GM12878 (cell line): Measurements from ENCODE around the gene ALG2. TPM values are rescaled to one million over a fixed set of nuclear protein-coding genes. Genes with fewer than 3 reads are reported as not detected.

ENCODE experiments used
- BHLHE40 ChIP-seq, 2 experiments: fragments of 450-650 bp in 1 of 2; IDR thresholded peaks; 2 replicates each; pipeline ENCODE4 v1.6.1; 2011 to 2017; ENCODE audit warnings: low read depth in 2 of 2, borderline replicate concordance in 1 of 2, improper control_type of control experiment in 1 of 2, low read length in 1 of 2, mild to moderate bottlenecking in 1 of 2
- CEBPB ChIP-seq, 2 experiments: fragments of 150-350 bp in 1 of 2; IDR thresholded peaks; 2 replicates each; pipeline ENCODE4 v1.6.1; 2012 to 2014; ENCODE audit warnings: low read depth in 2 of 2, low read length in 2 of 2, borderline replicate concordance in 1 of 2, inconsistent platforms in 1 of 2
- CREM ChIP-seq: IDR thresholded peaks from 2 replicates; pipeline ENCODE4 v1.6.1; 2014; ENCODE audit warnings: antibody characterized with exemption, low read depth
- DPF2 ChIP-seq: fragments of 450-650 bp; IDR thresholded peaks from 2 replicates; pipeline ENCODE4 v1.6.1; 2017; ENCODE audit warnings: mild to moderate bottlenecking
- EP300 ChIP-seq, 2 experiments: fragments of 150-350 bp in 1 of 2; IDR thresholded peaks; 2 replicates each; pipeline ENCODE4 v1.6.1; 2011 to 2012; ENCODE audit warnings: low read depth in 2 of 2, low read length in 2 of 2, borderline replicate concordance in 1 of 2, improper control_type of control experiment in 1 of 2, inconsistent platforms in 1 of 2; ENCODE audit not compliant: control insufficient read depth in 1 of 2
- ETV6 ChIP-seq, 2 experiments: fragments of 450-650 bp in 1 of 2; IDR thresholded peaks in 1 of 2; conservative IDR thresholded peaks in 1 of 2; 2 replicates each; pipeline ENCODE4 v1.6.1; 2014; ENCODE audit warnings: antibody characterized with exemption in 1 of 2, borderline replicate concordance in 1 of 2, low read depth in 1 of 2, mild to moderate bottlenecking in 1 of 2, moderate library complexity in 1 of 2
- FOS ChIP-seq: IDR thresholded peaks from 3 replicates; pipeline ENCODE4 v1.6.1; 2011; ENCODE audit warnings: borderline replicate concordance; ENCODE audit not compliant: insufficient read length; ENCODE audit errors: extremely low read depth
- HDAC6 ChIP-seq: fragments of 200-600 bp; sonication (generic); IDR thresholded peaks from one replicate; pipeline ENCODE4 v1.8.0; 2017; ENCODE audit warnings: antibody characterized with exemption; ENCODE audit not compliant: unreplicated experiment
- NFIC ChIP-seq: IDR thresholded peaks from 2 replicates; pipeline ENCODE4 v1.6.1; 2012; ENCODE audit warnings: low read depth, mild to moderate bottlenecking, inconsistent platforms, low read length, moderate library complexity
- PAX5 ChIP-seq: IDR thresholded peaks from 2 replicates; pipeline ENCODE4 v1.6.1; 2011; ENCODE audit warnings: low read depth, low read length, borderline replicate concordance
- RB1 ChIP-seq: fragments of 450-650 bp; formaldehyde crosslinking; IDR thresholded peaks from 2 replicates; pipeline ENCODE4 v1.6.1; 2017; ENCODE audit warnings: mild to moderate bottlenecking, borderline replicate concordance
- SIX5 ChIP-seq: IDR thresholded peaks from 2 replicates; pipeline ENCODE4 v1.6.1; 2011; ENCODE audit warnings: mild to moderate bottlenecking, low read depth, low read length, moderate library complexity; ENCODE audit not compliant: severe bottlenecking
- SREBF2 ChIP-seq: IDR thresholded peaks from 2 replicates; pipeline ENCODE4 v1.6.1; 2012; ENCODE audit warnings: mild to moderate bottlenecking, low read length
- SUZ12 ChIP-seq: fragments of 200-600 bp; sonication (generic); IDR thresholded peaks from one replicate; pipeline ENCODE4 v1.6.1; 2018; ENCODE audit warnings: antibody characterized with exemption, mild to moderate bottlenecking; ENCODE audit not compliant: unreplicated experiment
- TARDBP ChIP-seq: IDR thresholded peaks from 2 replicates; pipeline ENCODE4 v1.6.1; 2016; ENCODE audit warnings: borderline replicate concordance
- TBL1XR1 ChIP-seq: IDR thresholded peaks from 2 replicates; pipeline ENCODE4 v1.6.1; 2012; ENCODE audit warnings: low read depth, low read length, improper control_type of control experiment
- WRNIP1 ChIP-seq: IDR thresholded peaks from 2 replicates; pipeline ENCODE4 v1.6.1; 2011; ENCODE audit warnings: low read depth, low read length, improper control_type of control experiment, borderline replicate concordance
- polyA plus RNA-seq, 11 experiments: library from polyadenylated mRNA; depleted of rRNA in 4 of 11; unstranded in 6 of 11; stranded (reverse) in 5 of 11; fragments of >200 nt; fragmentation: Nextera tagmentation in 4 of 11; fragmentation: Illumina TruSeq in 1 of 11; extraction: Ambion mirVana in 4 of 11; extraction: Trizol in 1 of 11; gene quantifications; 1 replicate in 1 of 11; 2 replicates in 10 of 11; pipeline versions ENCODE4 v1.2.1 to v1.2.3, GENCODE V29; 2011 to 2016; ENCODE audit warnings: inconsistent platforms in 2 of 11, missing spikeins in 2 of 11, low read depth in 1 of 11
- total RNA-seq, 4 experiments: library from RNA; depleted of rRNA in 3 of 4; stranded (reverse); fragments of >200 nt in 3 of 4; fragmentation: Illumina TruSeq in 1 of 4; extraction: Trizol in 1 of 4; gene quantifications; 2 replicates each; pipeline versions ENCODE4 v1.2.1 to v1.2.3, GENCODE V29; 2013 to 2021
- TF ChIP-seq, protein P1 (sequence below): fragments of 450-650 bp; formaldehyde crosslinking; IDR thresholded peaks from 2 replicates; pipeline ENCODE4 v1.5.0; 2022; ENCODE audit warnings: mild to moderate bottlenecking, missing genetic modification characterization
- TF ChIP-seq, protein P2 (sequence below): fragments of 450-650 bp; IDR thresholded peaks from 2 replicates; pipeline ENCODE4 v1.6.1; 2016; ENCODE audit warnings: mild to moderate bottlenecking
- TF ChIP-seq, protein P3 (sequence below): fragments of 450-650 bp; IDR thresholded peaks from 2 replicates; pipeline ENCODE4 v1.6.1; 2017; ENCODE audit warnings: mild to moderate bottlenecking, moderate library complexity

Gene ALG2
- total and polyA plus RNA-seq, 10 of the 15 experiments (the other 5 are each of a cell fraction or from before 2014, with no cell fraction given) = 8.8 to 52.5 (median 38.6) TPM

DNA sequence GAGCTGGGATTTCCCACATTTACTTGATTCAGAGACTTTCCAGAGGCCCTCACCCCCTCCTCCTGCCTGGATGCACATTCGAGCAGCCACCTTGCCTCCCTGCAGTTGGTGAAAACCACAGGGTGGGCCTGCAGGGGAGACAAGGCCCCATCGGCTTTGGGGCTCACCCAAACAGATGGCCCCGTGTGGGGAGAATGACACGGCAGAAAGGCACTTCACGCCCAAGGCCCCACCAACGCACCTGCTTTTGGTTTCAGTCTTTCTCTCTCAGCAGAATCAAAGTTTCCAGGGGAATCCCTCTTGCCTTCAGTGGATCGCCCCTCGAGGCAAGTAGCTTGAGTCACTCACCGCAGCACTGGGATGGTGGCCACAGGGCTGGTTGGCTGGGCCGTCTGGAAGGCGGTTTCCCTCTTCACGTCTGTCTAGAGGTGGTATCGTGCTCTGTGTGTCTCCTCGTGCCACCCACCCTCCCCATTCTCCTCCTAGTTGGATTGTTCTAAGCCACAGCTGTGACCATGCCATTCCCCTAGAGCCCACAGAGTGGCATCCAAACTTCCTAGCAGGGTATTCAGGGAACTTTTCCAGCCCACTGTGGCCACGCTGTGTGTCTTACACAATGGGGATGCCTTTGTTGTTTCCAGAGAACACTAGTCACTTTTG lies 32.2 kb upstream of the ALG2 start (continued):
- TF ChIP-seq CEBPB (IDR thresholded peaks at IDR 0.05; ENCODE audit: borderline replicate concordance in 1 of 2, low read depth in 2 of 2, low read length in 2 of 2) (peak in 1 of 2 experiments; percentile 33; a peak in 2 of 4 replicates), WRNIP1 (no peak), EP300 (IDR thresholded peaks at IDR 0.05; ENCODE audit: borderline replicate concordance in 1 of 2, control insufficient read depth in 1 of 2, low read depth in 2 of 2, low read length in 2 of 2) (peak; percentile 75 to 89; a peak in 3 of 4 replicates), PAX5 (peak; percentile 92), BHLHE40 (IDR thresholded peaks at IDR 0.05; ENCODE audit: borderline replicate concordance in 1 of 2, low read depth in 2 of 2, low read length in 1 of 2) (peak; percentile 82 to 88), RB1 (no peak), FOS (no peak), TARDBP (no peak; the same call in 1 of the 2 replicates), CREM (peak; percentile 92), SIX5 (no peak), HDAC6 (no peak), NFIC (peak; percentile 94), ETV6 (conservative IDR thresholded peaks at IDR 0.05 in 1 of 2, IDR thresholded peaks at IDR 0.05 in 1 of 2; ENCODE audit: borderline replicate concordance in 1 of 2, low read depth in 1 of 2) (peak in 1 of 2 experiments; percentile 74; a peak in 1 of 4 replicates), SUZ12 (no peak), DPF2 (peak; percentile 93), SREBF2 (no peak), TBL1XR1 (peak; percentile 94)
- TF ChIP-seq, protein P1, sequence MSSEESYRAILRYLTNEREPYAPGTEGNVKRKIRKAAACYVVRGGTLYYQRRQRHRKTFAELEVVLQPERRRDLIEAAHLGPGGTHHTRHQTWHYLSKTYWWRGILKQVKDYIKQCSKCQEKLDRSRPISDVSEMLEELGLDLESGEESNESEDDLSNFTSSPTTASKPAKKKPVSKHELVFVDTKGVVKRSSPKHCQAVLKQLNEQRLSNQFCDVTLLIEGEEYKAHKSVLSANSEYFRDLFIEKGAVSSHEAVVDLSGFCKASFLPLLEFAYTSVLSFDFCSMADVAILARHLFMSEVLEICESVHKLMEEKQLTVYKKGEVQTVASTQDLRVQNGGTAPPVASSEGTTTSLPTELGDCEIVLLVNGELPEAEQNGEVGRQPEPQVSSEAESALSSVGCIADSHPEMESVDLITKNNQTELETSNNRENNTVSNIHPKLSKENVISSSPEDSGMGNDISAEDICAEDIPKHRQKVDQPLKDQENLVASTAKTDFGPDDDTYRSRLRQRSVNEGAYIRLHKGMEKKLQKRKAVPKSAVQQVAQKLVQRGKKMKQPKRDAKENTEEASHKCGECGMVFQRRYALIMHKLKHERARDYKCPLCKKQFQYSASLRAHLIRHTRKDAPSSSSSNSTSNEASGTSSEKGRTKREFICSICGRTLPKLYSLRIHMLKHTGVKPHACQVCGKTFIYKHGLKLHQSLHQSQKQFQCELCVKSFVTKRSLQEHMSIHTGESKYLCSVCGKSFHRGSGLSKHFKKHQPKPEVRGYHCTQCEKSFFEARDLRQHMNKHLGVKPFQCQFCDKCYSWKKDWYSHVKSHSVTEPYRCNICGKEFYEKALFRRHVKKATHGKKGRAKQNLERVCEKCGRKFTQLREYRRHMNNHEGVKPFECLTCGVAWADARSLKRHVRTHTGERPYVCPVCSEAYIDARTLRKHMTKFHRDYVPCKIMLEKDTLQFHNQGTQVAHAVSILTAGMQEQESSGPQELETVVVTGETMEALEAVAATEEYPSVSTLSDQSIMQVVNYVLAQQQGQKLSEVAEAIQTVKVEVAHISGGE (CRISPR knock-in tag) = no peak
- TF ChIP-seq, protein P2, sequence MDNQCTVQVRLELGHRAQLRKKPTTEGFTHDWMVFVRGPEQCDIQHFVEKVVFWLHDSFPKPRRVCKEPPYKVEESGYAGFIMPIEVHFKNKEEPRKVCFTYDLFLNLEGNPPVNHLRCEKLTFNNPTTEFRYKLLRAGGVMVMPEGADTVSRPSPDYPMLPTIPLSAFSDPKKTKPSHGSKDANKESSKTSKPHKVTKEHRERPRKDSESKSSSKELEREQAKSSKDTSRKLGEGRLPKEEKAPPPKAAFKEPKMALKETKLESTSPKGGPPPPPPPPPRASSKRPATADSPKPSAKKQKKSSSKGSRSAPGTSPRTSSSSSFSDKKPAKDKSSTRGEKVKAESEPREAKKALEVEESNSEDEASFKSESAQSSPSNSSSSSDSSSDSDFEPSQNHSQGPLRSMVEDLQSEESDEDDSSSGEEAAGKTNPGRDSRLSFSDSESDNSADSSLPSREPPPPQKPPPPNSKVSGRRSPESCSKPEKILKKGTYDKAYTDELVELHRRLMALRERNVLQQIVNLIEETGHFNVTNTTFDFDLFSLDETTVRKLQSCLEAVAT = peak; percentile 77
- TF ChIP-seq, protein P3, sequence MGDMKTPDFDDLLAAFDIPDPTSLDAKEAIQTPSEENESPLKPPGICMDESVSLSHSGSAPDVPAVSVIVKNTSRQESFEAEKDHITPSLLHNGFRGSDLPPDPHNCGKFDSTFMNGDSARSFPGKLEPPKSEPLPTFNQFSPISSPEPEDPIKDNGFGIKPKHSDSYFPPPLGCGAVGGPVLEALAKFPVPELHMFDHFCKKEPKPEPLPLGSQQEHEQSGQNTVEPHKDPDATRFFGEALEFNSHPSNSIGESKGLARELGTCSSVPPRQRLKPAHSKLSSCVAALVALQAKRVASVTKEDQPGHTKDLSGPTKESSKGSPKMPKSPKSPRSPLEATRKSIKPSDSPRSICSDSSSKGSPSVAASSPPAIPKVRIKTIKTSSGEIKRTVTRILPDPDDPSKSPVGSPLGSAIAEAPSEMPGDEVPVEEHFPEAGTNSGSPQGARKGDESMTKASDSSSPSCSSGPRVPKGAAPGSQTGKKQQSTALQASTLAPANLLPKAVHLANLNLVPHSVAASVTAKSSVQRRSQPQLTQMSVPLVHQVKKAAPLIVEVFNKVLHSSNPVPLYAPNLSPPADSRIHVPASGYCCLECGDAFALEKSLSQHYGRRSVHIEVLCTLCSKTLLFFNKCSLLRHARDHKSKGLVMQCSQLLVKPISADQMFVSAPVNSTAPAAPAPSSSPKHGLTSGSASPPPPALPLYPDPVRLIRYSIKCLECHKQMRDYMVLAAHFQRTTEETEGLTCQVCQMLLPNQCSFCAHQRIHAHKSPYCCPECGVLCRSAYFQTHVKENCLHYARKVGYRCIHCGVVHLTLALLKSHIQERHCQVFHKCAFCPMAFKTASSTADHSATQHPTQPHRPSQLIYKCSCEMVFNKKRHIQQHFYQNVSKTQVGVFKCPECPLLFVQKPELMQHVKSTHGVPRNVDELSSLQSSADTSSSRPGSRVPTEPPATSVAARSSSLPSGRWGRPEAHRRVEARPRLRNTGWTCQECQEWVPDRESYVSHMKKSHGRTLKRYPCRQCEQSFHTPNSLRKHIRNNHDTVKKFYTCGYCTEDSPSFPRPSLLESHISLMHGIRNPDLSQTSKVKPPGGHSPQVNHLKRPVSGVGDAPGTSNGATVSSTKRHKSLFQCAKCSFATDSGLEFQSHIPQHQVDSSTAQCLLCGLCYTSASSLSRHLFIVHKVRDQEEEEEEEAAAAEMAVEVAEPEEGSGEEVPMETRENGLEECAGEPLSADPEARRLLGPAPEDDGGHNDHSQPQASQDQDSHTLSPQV = no peak
